Measurements from ENCODE around the gene PGK1.
A peak's percentile ranks its signal among the peaks of the same experiment; 100 is the strongest.
"Not testable (repeated sequence)": the region's sequence is repeated elsewhere in the genome, so short reads cannot be mapped to it uniquely, and the experiment has no call there.

The PGK1 gene

GRCh38 chrX:78111140-78111931 is 7.3 kb downstream of the PGK1 start:
- DNase-seq (ENCODE audit: low read depth in 2 of 2, low spot score in 1 of 2), result no peak

- DNase-seq (ENCODE audit: low read depth in 2 of 2, low spot score in 1 of 2), result no peak
Measured at GRCh38 chrX:78116365-78116764, 12.3 kb downstream of the PGK1 start.

GRCh38 chrX:78116766-78117165 is 12.7 kb downstream of the PGK1 start:
- no peak for DNase-seq (ENCODE audit: low read depth in 2 of 2, low spot score in 1 of 2)

GRCh38 chrX:78118628-78119027 is 14.6 kb downstream of the PGK1 start:
- DNase-seq (ENCODE audit: low read depth in 2 of 2, low spot score in 1 of 2), result no peak

GRCh38 chrX:78119521-78120227 is 15.6 kb downstream of the PGK1 start:
- no peak for DNase-seq (ENCODE audit: low read depth in 2 of 2, low spot score in 1 of 2)

GRCh38 chrX:78123190-78123589 is 19.1 kb downstream of the PGK1 start:
- DNase-seq (ENCODE audit: low read depth in 2 of 2, low spot score in 1 of 2), result peak in 1 of 2 donors; percentile 7

GRCh38 chrX:78124307-78124706 is 20.3 kb downstream of the PGK1 start:
- no peak for DNase-seq (ENCODE audit: low read depth in 2 of 2, low spot score in 1 of 2)

- DNase-seq (ENCODE audit: low read depth in 2 of 2, low spot score in 1 of 2), result no peak
Measured at GRCh38 chrX:78125148-78125547, 21.1 kb downstream of the PGK1 start.

GRCh38 chrX:78125781-78126180 is 21.7 kb downstream of the PGK1 start:
- not testable (repeated sequence) for DNase-seq (ENCODE audit: low read depth in 2 of 2, low spot score in 1 of 2)

- no peak for DNase-seq (ENCODE audit: low read depth in 2 of 2, low spot score in 1 of 2)
Measured at GRCh38 chrX:78129714-78130113, 25.7 kb downstream of the PGK1 start.

GRCh38 chrX:78130396-78130795 is 26.3 kb downstream of the PGK1 start:
- DNase-seq (ENCODE audit: low read depth in 2 of 2, low spot score in 1 of 2), result no peak

- no peak for DNase-seq (ENCODE audit: low read depth in 2 of 2, low spot score in 1 of 2)
Measured at GRCh38 chrX:78131117-78131516, 27.1 kb downstream of the PGK1 start.

GRCh38 chrX:78133238-78133960 is 29.4 kb downstream of the PGK1 start:
- DNase-seq (ENCODE audit: low read depth in 2 of 2, low spot score in 1 of 2), result no peak

- peak; percentile 48 to 63 for DNase-seq (ENCODE audit: low read depth in 2 of 2, low spot score in 1 of 2)
Measured at GRCh38 chrX:78139160-78140123, 35.4 kb downstream of the PGK1 start, which contains the start of gene TAF9B. Gene TAF9B (minus strand): TSS chrX:78139650. CDS start chrX:78139611, 39 bp downstream.

GRCh38 chrX:78140206-78140605 is 36.2 kb downstream of the PGK1 start:
- DNase-seq (ENCODE audit: low read depth in 2 of 2, low spot score in 1 of 2), result no peak

- not testable (repeated sequence) for DNase-seq (ENCODE audit: low read depth in 2 of 2, low spot score in 1 of 2)
Measured at GRCh38 chrX:78147002-78147540, 43.0 kb downstream of the PGK1 start.

GRCh38 chrX:78157373-78157772 is 53.3 kb downstream of the PGK1 start:
- not testable (repeated sequence) for DNase-seq (ENCODE audit: low read depth in 2 of 2, low spot score in 1 of 2)

GRCh38 chrX:78157846-78158245 is 53.8 kb downstream of the PGK1 start:
- not testable (repeated sequence) for DNase-seq (ENCODE audit: low read depth in 2 of 2, low spot score in 1 of 2)

- not testable (repeated sequence) for DNase-seq (ENCODE audit: low read depth in 2 of 2, low spot score in 1 of 2)
Measured at GRCh38 chrX:78160711-78161110, 56.7 kb downstream of the PGK1 start.

GRCh38 chrX:78163175-78163574 is 59.1 kb downstream of the PGK1 start:
- not testable (repeated sequence) for DNase-seq (ENCODE audit: low read depth in 2 of 2, low spot score in 1 of 2)

All from stimulated activated CD8-positive, alpha-beta memory T cell treated with anti-CD3 and anti-CD28 coated beads, Interleukin-4, amount 100 ng/mL, for 4 hours (primary cell).